ENCODE results near the gene CST7.

The CST7 gene

GRCh38 chr20:24984961-24985640 lies 36.0 kb downstream of the CST7 start:
- Histone ChIP-seq H3K36me3 (replicated peaks; ENCODE audit: insufficient read depth, low read length) (peaks cover 12% of the 10 kb centered on the region; the same call in 1 of the 2 replicates), H3F3A (ENCODE audit: insufficient read depth, low read length) (no peaks in the 10 kb centered on the region), H3K27me3 (replicated peaks; ENCODE audit: insufficient read depth, low read length) (no peaks in the 10 kb centered on the region), H3K9me3 (replicated peaks; ENCODE audit: insufficient read depth, low read length) (no peaks in the 10 kb centered on the region), H3K4me3 (ENCODE audit: low read length) (no peak overlapping the region), H3K9ac (ENCODE audit: low read length) (no peak overlapping the region), H2AFZ (ENCODE audit: low read length) (no peak overlapping the region), H3K4me2 (ENCODE audit: low read depth, low read length) (no peak overlapping the region), H3K79me2 (ENCODE audit: low read length) (peaks cover 97% of the 10 kb centered on the region), H3K27ac (ENCODE audit: low read length) (no peak overlapping the region), H4K20me1 (ENCODE audit: insufficient read depth, low read length) (no peaks in the 10 kb centered on the region), H3K9me2 (replicated peaks; ENCODE audit: insufficient read depth, low read length) (no peaks in the 10 kb centered on the region), H3K4me1 (ENCODE audit: low read length) (0 out of 2 replicates have a peak, but pooled peaks cover under 1% of the 10 kb centered on the region)
- no peak for DNase-seq
- TF ChIP-seq EZH2phosphoT487 (IDR thresholded peaks at IDR 0.05; ENCODE audit: low read length) (no peak), CTCF (IDR thresholded peaks at IDR 0.05; ENCODE audit: low read length) (no peak), EZH2 (optimal IDR thresholded peaks at IDR 0.05; ENCODE audit: low read depth, low read length) (no peak)

DNA sequence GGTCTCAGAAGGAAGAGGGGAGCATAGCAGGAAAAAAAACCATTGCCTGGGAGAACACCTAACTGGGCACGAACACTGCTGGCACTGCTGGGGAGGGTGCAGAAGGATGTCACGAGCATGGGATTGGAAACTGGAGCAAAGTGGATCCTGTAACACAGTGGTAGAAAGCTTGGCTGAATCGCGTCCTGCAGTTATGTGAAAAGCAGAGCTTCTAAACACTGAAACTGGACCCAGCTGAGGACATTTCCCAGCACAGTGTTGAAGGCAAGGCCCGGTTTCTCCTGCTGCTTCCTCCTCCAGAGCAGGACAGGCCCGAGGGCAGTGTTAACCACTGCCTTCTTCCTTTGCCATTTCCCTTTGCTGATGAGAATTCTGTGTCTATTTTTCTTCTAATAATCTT lies 36.7 kb downstream of the CST7 start:
- Histone ChIP-seq H3K27ac (ENCODE audit: low read length) (no peak overlapping the region), H3K9me3 (replicated peaks; ENCODE audit: insufficient read depth, low read length) (no peaks in the 10 kb centered on the region), H3F3A (ENCODE audit: insufficient read depth, low read length) (no peaks in the 10 kb centered on the region), H3K4me2 (ENCODE audit: low read depth, low read length) (no peak overlapping the region), H3K9ac (ENCODE audit: low read length) (no peak overlapping the region), H3K36me3 (replicated peaks; ENCODE audit: insufficient read depth, low read length) (peaks cover 5% of the 10 kb centered on the region; the same call in 1 of the 2 replicates), H3K9me2 (replicated peaks; ENCODE audit: insufficient read depth, low read length) (no peaks in the 10 kb centered on the region), H3K79me2 (ENCODE audit: low read length) (peaks cover 97% of the 10 kb centered on the region), H2AFZ (ENCODE audit: low read length) (no peak overlapping the region), H4K20me1 (ENCODE audit: insufficient read depth, low read length) (no peaks in the 10 kb centered on the region), H3K27me3 (replicated peaks; ENCODE audit: insufficient read depth, low read length) (no peaks in the 10 kb centered on the region), H3K4me1 (ENCODE audit: low read length) (peaks cover 7% of the 10 kb centered on the region), H3K4me3 (ENCODE audit: low read length) (no peak overlapping the region)
- TF ChIP-seq CTCF (IDR thresholded peaks at IDR 0.05; ENCODE audit: low read length) (no peak), EZH2phosphoT487 (IDR thresholded peaks at IDR 0.05; ENCODE audit: low read length) (no peak), EZH2 (optimal IDR thresholded peaks at IDR 0.05; ENCODE audit: low read depth, low read length) (no peak)
- DNase-seq: no peak

- Histone ChIP-seq H3K27me3 (replicated peaks; ENCODE audit: insufficient read depth, low read length) (no peaks in the 10 kb centered on the region), H3K4me2 (ENCODE audit: low read depth, low read length) (no peak overlapping the region), H3K9ac (ENCODE audit: low read length) (no peak overlapping the region), H3K79me2 (ENCODE audit: low read length) (peaks cover 97% of the 10 kb centered on the region), H2AFZ (ENCODE audit: low read length) (no peak overlapping the region), H3K9me2 (replicated peaks; ENCODE audit: insufficient read depth, low read length) (no peaks in the 10 kb centered on the region), H3K9me3 (replicated peaks; ENCODE audit: insufficient read depth, low read length) (no peaks in the 10 kb centered on the region), H3K4me3 (ENCODE audit: low read length) (no peak overlapping the region), H3K4me1 (ENCODE audit: low read length) (peaks cover 14% of the 10 kb centered on the region), H3K27ac (ENCODE audit: low read length) (no peak overlapping the region), H3K36me3 (replicated peaks; ENCODE audit: insufficient read depth, low read length) (peaks cover 4% of the 10 kb centered on the region; the same call in 1 of the 2 replicates), H4K20me1 (ENCODE audit: insufficient read depth, low read length) (no peaks in the 10 kb centered on the region), H3F3A (ENCODE audit: insufficient read depth, low read length) (no peaks in the 10 kb centered on the region)
- TF ChIP-seq EZH2phosphoT487 (IDR thresholded peaks at IDR 0.05; ENCODE audit: low read length) (no peak), EZH2 (optimal IDR thresholded peaks at IDR 0.05; ENCODE audit: low read depth, low read length) (no peak), CTCF (IDR thresholded peaks at IDR 0.05; ENCODE audit: low read length) (no peak)
- no peak for DNase-seq
Observed at GRCh38 chr20:24986436-24987015, 37.5 kb downstream of the CST7 start.
